Activated T-cell treated with anti-CD3 and anti-CD28 coated beads, Interleukin-2, amount 50 U/mL, for 1 hour (primary cell): ENCODE data around the gene IKZF4.
"Not testable (repeated sequence)": the region's sequence is repeated elsewhere in the genome, so short reads cannot be mapped to it uniquely, and the experiment has no call there.

Source experiments
- DNase-seq: peaks from one replicate; pipeline ENCODE4 v3.0.0-alpha.2; 2020

Gene IKZF4

GRCh38 chr12:55999999-56000540 lies 20.8 kb upstream of the IKZF4 start:
- not testable (repeated sequence) for DNase-seq

GRCh38 chr12:56001487-56002100 lies 19.2 kb upstream of the IKZF4 start:
- no peak for DNase-seq

- DNase-seq, result not testable (repeated sequence)
These were observed 17.5 kb upstream of the IKZF4 start for GRCh38 chr12:56003376-56003775.

- no peak for DNase-seq
These were observed 16.6 kb upstream of the IKZF4 start for GRCh38 chr12:56004211-56004610.

GRCh38 chr12:56007564-56008559 lies 13.0 kb upstream of the IKZF4 start:
- peak; percentile 76 for DNase-seq

- no peak for DNase-seq
These were observed 10.7 kb upstream of the IKZF4 start for GRCh38 chr12:56010111-56010570.

GRCh38 chr12:56011509-56012090 lies 9.2 kb upstream of the IKZF4 start:
- DNase-seq, result no peak

- DNase-seq, result no peak
These were observed 7.4 kb upstream of the IKZF4 start for GRCh38 chr12:56013482-56013881.

GRCh38 chr12:56014205-56014604 lies 6.6 kb upstream of the IKZF4 start:
- no peak for DNase-seq

- DNase-seq, result no peak
These were observed 3.7 kb upstream of the IKZF4 start for GRCh38 chr12:56017181-56017580.

GRCh38 chr12:56018356-56018755 lies 2.5 kb upstream of the IKZF4 start:
- DNase-seq, result no peak

GRCh38 chr12:56021889-56022497 lies 1.1 kb downstream of the IKZF4 start:
- no peak for DNase-seq

GRCh38 chr12:56028511-56029165 lies 7.8 kb downstream of the IKZF4 start:
- no peak for DNase-seq

- DNase-seq, result no peak
These were observed 8.3 kb downstream of the IKZF4 start for GRCh38 chr12:56029166-56029519.

GRCh38 chr12:56029666-56030293 lies 8.9 kb downstream of the IKZF4 start:
- no peak for DNase-seq

- no peak for DNase-seq
These were observed 11.1 kb downstream of the IKZF4 start for GRCh38 chr12:56031987-56032386.

GRCh38 chr12:56034586-56035332 lies 13.9 kb downstream of the IKZF4 start:
- no peak for DNase-seq

GRCh38 chr12:56037161-56037560 lies 16.3 kb downstream of the IKZF4 start:
- DNase-seq, result no peak

- DNase-seq, result no peak
These were observed 17.3 kb downstream of the IKZF4 start for GRCh38 chr12:56038022-56038655.

GRCh38 chr12:56040151-56040550 lies 19.3 kb downstream of the IKZF4 start:
- DNase-seq, result no peak
